Stimulated activated naive CD4-positive, alpha-beta T cell (primary cell): ENCODE data around the gene SPOCK3.
"Not testable (repeated sequence)": the region's sequence is repeated elsewhere in the genome, so short reads cannot be mapped to it uniquely, and the experiment has no call there.

Experiments used
- DNase-seq, 6 experiments: peaks; one replicate each; lab custom pipeline; 2025; lab: John Stamatoyannopoulos, UW

Gene SPOCK3

DNA sequence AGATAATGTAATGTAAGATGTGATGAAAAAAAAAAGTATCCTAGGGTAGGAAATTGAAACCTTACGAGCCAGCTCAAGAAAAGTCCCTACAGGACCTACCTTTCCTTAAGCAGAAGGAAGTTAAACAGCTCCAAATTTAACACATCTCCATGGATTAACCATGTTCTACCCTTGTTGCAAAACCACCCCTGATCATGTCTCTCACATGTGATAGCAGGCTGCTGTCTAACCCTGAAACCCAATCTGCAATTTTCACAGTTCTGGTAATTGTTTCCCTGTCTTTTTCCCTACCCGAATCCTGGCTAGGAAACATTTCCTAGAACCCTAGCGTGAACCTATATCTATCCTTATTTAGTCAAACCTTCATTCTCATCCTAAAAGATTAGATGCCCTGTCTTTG is 198.9 kb downstream of the SPOCK3 start:
- no peak for DNase-seq

DNA sequence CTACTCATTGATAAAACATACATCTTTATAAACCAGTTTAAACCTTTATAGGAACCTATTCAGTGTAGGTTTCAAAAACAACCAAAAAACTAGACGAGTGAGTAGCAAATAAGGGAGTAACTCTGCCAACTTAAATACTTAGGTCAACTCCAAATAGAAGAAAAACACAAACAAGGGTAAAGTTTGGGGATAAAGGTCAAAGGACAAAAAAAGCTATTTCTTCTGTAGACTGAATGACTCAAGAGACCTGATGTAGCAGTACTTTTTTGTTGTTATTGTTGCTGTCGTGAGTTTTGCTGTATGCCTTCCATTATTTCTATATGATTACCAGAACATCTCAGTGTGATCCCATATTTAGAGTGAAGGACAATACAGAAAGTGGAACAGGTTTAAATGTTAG is 199.3 kb downstream of the SPOCK3 start:
- no peak for DNase-seq

DNA sequence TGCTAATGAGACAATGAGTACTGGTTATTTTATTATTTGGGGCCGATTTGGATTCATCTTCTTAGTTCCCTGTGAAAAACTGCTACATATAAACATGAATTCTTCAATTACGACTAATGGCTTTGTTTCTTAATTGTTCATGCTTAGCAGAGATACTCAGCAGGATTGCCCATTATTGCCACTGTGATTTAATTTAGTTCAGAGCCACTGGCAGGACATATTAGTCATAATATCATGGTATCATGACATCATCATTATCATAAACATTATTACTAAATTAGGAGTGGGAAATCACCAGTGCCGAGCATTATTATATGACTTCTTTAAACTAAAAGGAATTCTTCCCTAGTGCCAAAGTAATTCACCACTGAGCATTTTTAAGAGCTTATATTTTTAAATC is 201.4 kb downstream of the SPOCK3 start:
- DNase-seq: no peak

DNA sequence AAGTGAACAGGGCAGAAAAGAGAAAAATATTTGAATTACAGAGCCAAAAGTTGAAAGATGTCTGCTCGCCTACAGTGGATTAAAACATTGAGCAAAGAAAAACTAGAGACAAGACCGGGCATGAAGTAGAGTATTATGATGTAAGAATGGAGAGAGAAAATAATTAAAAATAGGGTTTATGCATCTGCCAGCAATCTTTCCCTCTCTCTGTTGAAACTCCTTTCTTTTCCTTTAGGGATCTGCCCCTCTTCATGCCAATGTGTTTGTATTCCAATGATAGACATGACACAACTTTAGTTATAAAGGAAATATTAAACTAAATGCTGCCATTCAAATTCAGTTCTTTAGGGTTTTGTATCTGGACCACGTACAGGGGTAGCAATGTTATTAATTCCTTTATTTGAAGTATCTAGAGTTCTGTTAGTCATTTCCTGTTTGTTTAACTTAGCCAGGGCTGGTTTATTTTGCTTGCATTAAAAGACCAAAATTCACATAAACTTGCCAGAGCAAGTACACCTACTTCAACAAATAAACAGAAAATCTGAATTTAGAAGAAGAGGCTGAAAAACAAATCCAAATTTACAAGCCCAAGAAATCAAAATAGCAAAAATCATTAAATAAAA is 202.6 kb downstream of the SPOCK3 start:
- no peak for DNase-seq

DNA sequence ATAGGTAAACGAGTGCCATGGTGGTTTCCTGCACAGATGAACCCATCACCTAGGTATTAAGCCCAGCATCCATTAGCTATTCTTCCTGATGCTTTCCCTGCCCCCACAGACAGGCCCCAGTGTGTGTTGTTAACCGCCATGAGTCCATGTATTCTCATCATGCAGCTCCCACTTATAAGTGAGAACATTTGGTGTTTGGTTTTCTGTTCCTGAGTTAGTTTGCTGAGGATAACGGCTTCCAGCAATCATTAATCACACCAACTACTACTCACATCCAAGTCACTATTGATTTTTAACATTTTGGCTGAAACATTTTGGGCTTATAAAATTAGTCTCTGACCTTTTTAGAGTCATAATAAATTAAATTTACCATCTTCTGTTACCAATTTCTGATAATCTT is 205.3 kb downstream of the SPOCK3 start:
- DNase-seq: no peak

DNA sequence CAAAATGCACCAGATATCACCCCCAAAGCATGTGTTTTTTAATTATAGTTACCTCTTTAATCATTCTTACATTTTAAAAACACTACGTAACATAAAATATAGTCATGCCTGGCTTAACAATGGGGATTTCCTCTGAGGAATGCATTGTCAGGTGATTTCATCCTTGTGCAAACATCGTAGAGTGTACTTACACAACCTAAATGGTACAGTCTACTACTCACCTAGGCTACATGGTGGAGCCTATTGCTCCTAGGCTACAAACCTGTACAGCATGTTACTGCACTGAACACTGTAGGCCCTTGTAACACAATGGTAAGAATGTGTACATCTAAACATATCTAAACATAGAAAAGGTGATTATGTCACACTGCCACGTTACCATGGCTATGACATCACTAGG is 208.6 kb downstream of the SPOCK3 start:
- no peak for DNase-seq

DNA sequence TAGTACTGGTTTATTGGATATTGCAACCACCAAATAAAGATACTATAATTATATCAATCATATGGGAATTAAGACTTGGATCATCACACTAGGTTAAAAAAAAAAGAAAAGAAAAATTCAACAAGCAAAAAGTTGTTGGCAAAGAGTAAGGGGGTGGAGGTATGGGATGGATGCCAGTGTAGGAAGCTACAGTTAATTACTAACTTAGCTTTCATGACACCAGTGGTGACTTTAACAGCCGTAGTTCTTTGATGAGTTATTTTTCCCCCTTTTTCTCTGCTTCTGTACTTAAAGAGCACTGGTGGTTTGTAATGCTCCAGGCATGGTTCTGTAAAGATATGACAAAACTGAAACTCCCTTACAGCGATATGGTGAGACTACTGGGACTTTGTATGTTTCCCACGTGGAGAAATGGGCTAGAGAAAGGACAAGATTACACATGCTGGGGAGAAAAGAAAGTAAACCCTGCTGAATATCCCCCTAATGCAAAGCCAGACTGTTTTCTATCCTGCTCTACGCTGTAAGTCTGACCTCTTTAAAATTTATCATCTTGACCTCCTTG is 210.8 kb downstream of the SPOCK3 start:
- no peak for DNase-seq

DNA sequence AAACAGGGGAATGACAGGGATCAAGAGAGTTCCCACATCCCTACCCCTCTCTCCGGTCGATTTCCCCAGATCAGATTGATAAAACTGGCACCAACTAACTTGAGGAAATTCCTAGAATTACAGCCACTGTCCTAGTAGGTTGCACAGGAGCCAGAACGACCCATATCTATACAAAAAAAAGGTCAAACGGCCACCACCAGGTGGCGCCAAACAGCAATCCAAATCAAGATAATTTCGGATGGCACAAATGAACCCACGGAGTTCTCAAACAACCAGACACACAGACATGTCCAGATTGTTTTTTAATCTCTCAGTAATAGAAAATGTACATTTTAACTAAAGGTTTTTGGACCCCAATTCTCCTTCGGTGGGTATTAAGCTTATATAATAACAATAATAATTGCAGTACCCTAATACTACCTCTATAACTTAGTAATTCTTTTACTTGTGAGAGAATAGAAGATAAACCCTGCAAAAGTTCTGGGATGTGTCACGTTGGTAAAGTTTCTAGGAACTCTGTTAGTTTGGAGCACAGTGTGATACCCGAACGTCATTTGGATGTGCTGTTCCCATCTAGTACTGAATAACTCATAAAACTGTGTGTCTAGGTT is 212.6 kb downstream of the SPOCK3 start:
- peak in 5 of 6 experiments; percentile 1 to 40 (median 12) for DNase-seq

DNA sequence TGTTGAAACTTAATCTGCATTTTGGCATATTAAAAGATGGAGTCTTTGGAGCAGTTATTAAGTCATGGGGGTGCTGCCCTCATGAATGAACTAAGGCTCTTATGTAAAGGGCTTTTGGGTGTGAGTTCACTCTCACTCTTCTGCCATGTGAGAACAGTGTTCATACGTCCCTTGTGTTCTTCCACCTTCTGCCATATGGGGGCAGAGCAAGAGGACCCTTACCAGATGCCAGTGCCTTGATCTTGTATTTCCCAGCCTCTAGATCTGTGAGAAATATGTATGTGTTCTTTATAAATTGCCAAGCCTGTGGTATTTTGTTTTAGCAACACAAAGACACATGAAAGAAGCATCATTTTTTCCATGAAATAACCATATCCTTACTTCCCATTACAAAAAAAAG is 213.9 kb downstream of the SPOCK3 start:
- DNase-seq: no peak

DNA sequence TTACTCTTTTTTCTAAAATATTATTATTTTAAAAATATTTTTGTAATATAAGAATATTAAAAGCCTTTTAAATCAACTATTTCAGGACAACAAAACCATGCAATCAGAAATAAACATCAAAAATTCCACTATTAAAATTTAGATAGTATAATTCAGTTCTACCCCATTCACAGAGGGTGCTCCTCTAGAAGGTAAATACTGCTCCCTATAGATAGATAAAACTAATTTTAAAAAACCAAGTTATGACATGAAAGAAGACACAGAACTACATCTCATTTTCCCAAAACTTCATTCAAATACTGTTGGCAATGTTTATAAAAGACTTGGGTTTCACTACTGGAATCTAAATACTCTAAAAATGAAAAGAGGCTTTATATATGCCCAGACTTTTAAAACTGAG is 219.3 kb downstream of the SPOCK3 start:
- DNase-seq: no peak

DNA sequence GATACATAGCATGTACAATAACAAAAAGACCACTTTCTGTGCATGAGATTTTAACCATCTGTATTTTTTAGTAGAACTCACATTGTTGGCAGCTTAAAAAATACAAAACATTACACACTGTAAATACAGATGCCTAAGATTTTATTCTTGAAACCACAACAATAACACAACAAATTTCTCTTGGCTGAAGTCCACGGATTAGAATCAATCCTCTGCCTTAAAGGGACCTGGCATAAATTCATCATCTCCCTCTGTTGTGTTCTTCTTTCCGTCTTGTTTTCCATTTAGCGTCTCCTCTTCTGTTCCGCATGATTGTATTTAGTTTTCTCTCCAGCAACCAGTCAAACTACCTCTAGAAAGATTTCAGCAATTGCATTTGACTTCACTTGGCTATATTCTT is 231.0 kb downstream of the SPOCK3 start:
- DNase-seq: no peak

DNA sequence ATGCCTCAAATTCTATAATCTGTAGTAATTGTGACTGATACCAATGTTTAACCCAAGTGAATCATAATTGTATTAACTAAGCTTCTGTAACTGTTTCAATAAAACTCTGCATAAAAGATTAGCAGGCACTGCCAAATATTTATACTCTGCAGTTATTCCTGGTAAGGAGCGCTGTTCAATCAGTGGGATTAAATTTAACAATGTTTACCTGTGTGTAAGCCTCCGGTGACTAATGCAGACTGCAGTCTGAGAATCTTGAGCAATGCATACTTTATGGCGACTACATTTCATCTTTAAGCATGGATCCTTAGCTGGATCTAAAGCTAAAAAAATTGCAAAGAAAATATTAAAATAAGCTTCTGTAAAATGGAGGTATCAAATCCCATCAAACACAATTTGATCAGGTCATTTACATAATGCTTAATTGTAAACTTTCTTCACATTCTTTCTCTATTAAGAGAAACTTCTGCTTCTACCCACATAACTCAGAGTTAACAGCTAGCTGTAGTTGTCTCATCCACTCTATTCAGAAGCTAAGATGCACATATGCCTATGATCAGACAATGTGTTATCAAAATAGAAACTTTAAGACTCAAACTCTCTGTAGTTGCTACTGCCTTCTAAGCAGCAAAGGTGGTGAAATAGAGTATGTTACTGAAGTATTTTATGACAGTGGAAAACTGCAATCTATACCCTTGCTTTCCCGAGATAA is 234.0 kb downstream of the SPOCK3 start:
- no peak for DNase-seq

DNA sequence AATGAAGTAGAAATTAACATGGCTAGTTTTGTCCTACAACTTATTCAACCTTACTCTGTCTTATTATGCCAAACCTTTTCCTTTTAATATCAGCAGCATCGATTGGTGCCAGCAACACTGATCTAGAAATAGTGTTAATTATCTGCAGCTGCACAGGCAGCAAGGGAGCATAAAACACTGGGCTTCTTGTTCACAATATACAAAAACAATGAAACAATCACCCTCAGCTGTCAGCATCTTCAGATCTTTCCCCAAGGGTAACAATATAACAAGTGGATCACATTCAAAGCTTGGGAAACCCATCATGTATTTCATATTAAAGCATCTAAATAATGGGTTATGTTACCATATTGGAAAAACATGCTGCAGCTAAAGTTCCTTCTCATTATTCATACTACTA is 238.1 kb downstream of the SPOCK3 start:
- no peak for DNase-seq

DNA sequence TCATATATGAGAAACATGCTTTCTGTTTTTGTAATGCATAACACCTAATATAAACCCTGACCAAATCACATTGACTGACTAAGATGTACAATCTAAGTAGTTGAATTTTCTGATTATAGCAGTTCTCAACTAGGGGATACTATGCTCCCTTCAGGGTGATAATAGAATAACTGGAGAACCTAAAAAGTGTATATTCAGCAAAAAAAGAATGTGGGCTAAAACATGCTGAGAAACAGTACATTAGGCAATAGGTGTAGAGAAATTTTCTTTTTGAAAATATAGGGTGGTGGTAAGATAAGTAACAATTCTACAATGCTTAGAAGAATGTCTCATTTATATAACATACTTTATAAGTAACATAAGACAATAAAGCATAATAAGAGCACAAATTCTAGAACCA is 239.6 kb downstream of the SPOCK3 start:
- DNase-seq: no peak

DNA sequence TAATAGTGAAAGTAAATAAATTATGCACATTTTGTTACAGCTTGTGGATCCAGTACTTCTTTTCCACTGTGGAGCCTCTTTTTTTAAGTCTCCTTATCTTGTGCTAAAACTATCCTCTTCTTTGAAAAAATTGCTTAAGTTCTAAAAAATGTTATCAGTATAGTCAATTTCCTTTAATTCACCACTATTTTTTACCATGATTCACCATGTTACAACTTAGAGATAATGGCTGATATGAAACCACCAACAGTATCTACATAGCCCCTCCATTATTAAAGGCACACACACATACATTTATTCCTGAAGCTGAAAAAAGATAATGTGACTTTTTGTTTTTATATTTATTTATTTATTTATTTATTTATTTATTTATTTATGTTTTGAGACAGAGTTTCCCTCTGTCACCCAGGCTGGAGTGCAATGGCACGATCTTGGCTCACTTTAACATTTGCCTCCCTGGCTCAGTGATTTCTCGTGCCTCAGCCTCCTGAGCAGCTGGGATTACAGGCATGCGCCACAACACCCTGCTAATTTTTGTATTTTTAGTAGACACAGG is 243.2 kb downstream of the SPOCK3 start:
- DNase-seq: no peak

DNA sequence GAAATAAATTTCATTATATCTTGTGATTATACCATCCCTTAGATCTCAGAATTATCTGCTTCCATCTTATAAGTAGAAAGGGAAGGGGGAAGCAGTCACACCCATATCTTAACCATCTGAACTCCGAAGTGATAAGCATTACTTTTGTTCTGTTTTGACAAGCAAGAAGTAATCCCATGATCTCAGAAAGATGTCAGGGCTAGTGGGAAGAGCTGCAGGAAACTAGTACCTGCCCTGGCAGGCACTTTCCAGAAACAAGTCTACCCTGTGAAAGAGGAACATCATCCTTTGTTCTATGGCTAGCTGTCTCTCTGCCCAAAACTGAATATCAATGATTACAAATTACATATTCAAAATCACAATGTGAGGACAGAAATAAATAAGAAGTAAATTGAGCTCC is 244.4 kb downstream of the SPOCK3 start:
- no peak for DNase-seq

DNA sequence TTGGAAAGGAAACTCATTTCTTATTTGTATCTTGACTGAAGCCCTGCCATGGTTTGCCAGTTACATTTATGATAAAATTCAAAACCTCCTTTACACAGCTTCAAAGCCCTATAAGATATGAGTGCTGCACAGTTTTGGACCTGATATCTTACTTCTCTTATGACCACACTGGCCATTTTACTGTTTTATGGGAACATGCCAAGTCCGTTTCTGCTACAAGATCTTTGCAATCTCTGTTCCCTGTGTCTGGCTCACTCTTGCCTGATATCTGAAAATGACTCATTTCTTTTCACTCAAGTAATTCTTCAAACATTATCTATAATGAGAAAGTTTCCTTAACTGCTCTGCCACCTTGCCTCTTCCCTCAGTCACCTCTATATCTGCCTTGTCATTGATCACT is 247.3 kb downstream of the SPOCK3 start:
- DNase-seq: no peak

DNA sequence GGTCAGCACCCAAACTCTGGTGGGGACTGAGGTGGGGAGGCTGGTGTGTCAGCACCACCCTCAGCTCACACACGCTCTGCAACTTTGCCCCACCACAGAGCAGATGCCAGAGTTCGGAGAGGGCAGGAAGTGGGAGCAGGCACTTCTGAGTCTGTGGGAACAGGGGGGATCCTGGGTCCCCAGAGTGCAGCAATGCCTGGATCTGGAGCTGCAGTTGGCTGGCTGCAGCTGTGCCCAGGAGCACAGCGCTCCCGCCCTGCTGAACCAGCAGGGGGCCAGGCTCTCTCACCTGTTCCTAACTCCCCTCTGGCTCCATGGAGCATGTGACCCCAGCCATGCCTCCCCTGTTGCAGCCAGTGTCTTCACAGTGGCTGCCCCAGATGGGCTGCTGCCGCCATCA is 252.4 kb downstream of the SPOCK3 start:
- DNase-seq: no peak

DNA sequence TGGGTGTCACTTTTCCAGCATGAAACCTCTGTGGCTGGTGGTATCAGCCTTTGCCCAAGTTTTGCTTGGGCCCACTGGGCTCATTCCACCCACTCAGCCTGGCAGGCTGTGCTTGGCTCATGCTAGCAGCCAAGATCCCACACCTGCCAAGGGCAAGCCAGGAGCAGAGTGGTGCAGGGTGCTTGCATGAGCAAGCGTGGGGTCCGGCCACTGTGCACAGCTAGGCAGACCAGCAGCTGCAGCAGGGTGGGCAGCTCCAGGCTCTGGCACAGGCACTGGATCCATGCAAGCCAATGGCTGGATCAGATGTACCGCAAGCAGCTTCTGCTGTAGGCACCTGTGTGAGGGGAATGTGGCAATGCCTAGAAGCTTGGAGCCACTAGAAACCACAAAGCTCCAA is 253.9 kb downstream of the SPOCK3 start:
- DNase-seq: no peak

DNA sequence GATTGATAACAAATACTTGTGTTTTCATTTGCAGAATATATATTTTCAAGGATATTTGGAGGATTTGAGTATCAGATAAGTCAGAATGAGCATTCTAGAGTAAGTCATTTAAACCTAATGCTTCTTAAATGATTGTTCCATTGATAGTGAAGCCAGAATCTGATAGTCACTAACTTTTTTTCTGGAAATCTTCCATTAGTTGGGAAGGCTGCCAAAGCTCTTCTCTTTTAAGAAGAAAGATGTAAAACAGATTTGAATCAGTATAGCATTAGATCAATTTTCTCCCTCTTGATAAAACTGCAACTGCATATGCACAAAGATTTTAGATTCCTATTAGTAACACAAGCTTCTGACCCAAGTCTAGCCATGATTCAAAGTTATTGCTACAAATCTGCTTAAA is 256.7 kb downstream of the SPOCK3 start:
- no peak for DNase-seq

DNA sequence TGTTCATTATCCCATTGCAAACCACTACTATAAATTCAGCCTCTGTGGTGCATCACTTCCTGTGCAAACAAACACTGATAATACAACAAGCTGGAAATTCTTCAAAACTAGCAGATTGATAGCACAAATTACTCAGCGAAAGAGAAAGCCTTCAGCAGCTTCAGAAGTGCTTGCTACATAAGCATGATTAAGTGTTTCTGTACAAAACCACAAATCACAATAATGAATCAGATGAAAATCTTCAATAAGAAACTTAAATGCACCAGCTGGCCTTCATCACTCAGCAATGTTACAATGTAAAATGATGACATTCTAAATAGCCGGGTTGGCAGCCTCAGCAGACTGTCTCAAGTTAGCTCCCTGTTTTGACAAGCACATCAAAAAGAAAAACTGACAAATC is 262.2 kb downstream of the SPOCK3 start:
- no peak for DNase-seq

DNA sequence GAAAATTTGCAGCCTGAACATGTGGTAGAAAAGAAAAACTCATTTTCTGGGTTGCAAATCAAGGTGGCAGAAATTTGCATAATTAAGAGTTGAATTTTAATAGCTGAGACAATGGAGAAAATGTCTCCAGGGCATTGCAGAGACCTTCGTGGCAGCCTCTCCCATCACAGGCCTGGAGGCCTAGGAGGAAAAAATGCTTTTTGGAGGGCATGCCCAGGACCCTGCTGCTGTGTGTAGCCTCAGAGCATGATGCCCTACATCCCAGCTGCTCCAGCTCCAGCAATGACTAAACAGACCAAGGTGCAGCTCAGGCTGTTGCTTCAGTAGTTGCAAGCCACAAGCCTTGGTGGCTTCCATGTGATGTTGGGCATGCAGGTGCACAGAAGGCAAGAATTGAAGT is 266.1 kb downstream of the SPOCK3 start:
- not testable (repeated sequence) for DNase-seq

DNA sequence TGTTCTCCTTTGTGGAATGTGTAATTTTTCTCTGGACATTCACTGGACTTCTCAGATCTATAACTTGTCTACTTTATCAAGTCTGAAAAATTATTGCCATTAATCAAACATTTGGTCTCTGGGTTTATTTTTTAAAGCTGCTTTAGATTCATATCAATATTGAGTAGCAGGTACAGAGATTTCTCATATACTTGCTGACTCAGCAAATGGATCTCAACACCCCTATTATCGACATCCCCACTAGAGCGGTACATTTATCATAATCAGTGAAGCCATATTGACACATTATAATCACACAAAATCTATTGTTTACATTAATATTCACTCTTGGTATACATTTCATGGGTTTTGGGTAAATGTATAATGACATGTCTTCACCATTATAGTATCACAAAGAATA is 268.7 kb downstream of the SPOCK3 start:
- no peak for DNase-seq
